Panc1 (cell line): Measurements from ENCODE around the gene GPR158.

Experiments
- POLR2AphosphoS5 ChIP-seq: IDR thresholded peaks from 2 replicates; pipeline ENCODE4 v1.6.1; 2012; ENCODE audit warnings: mild to moderate bottlenecking, low read depth, low read length, moderate library complexity
- SIN3A ChIP-seq: IDR thresholded peaks from 2 replicates; pipeline ENCODE4 v1.6.1; 2012; ENCODE audit warnings: low read depth, mild to moderate bottlenecking, low read length, moderate library complexity, borderline replicate concordance; ENCODE audit not compliant: insufficient read depth
- TCF7L2 ChIP-seq: IDR thresholded peaks from 2 replicates; pipeline ENCODE4 v1.6.1; 2011; ENCODE audit warnings: mild to moderate bottlenecking, low read depth, low read length, inconsistent platforms
- TF ChIP-seq, protein P1 (sequence below): fragments of 450-650 bp; IDR thresholded peaks from 2 replicates; pipeline ENCODE4 v1.5.1; 2017; ENCODE audit warnings: mild to moderate bottlenecking
- TF ChIP-seq, protein P2 (sequence below), 2 experiments: IDR thresholded peaks; 2 replicates each; pipeline ENCODE4 v1.6.1; 2011 to 2012; ENCODE audit warnings: low read depth in 2 of 2, control low read depth in 1 of 2, low read length in 1 of 2, mild to moderate bottlenecking in 1 of 2, moderate library complexity in 1 of 2; ENCODE audit not compliant: insufficient read depth in 1 of 2

DNA sequence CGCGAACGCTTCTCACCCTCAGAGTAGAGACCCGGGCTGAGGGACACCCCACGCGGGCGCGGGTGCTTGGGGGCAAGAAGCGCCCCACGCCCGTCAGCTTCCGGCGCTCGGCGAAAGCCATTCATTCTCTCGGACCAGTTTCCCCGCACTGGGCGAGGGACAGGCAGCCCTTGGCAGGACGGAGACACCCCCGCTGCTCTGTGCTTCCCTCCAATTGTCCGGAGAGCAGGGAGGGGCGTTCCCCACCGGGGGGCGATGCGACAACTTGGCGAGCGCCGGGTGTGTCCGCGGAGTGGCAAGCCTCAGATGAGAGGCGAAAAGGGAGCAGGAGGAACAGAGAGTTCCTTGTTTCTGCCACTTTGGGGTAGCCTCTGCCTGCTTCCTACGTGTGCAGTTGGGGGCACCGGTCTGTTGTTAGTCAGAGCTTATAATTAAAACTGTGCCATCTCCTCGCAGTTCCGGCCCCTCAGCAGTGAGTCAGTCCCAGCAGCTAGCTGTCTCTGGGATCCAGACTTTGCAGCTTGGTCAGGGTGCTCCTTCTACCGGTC, 1.7 kb downstream of the GPR158 start:
- TF ChIP-seq POLR2AphosphoS5 (no peak), SIN3A (no peak), TCF7L2 (no peak)
- TF ChIP-seq, protein P1, sequence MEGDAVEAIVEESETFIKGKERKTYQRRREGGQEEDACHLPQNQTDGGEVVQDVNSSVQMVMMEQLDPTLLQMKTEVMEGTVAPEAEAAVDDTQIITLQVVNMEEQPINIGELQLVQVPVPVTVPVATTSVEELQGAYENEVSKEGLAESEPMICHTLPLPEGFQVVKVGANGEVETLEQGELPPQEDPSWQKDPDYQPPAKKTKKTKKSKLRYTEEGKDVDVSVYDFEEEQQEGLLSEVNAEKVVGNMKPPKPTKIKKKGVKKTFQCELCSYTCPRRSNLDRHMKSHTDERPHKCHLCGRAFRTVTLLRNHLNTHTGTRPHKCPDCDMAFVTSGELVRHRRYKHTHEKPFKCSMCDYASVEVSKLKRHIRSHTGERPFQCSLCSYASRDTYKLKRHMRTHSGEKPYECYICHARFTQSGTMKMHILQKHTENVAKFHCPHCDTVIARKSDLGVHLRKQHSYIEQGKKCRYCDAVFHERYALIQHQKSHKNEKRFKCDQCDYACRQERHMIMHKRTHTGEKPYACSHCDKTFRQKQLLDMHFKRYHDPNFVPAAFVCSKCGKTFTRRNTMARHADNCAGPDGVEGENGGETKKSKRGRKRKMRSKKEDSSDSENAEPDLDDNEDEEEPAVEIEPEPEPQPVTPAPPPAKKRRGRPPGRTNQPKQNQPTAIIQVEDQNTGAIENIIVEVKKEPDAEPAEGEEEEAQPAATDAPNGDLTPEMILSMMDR, result no peak
- TF ChIP-seq, protein P2, sequence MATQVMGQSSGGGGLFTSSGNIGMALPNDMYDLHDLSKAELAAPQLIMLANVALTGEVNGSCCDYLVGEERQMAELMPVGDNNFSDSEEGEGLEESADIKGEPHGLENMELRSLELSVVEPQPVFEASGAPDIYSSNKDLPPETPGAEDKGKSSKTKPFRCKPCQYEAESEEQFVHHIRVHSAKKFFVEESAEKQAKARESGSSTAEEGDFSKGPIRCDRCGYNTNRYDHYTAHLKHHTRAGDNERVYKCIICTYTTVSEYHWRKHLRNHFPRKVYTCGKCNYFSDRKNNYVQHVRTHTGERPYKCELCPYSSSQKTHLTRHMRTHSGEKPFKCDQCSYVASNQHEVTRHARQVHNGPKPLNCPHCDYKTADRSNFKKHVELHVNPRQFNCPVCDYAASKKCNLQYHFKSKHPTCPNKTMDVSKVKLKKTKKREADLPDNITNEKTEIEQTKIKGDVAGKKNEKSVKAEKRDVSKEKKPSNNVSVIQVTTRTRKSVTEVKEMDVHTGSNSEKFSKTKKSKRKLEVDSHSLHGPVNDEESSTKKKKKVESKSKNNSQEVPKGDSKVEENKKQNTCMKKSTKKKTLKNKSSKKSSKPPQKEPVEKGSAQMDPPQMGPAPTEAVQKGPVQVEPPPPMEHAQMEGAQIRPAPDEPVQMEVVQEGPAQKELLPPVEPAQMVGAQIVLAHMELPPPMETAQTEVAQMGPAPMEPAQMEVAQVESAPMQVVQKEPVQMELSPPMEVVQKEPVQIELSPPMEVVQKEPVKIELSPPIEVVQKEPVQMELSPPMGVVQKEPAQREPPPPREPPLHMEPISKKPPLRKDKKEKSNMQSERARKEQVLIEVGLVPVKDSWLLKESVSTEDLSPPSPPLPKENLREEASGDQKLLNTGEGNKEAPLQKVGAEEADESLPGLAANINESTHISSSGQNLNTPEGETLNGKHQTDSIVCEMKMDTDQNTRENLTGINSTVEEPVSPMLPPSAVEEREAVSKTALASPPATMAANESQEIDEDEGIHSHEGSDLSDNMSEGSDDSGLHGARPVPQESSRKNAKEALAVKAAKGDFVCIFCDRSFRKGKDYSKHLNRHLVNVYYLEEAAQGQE (IDR thresholded peaks at IDR 0.05; ENCODE audit: insufficient read depth in 1 of 2, low read depth in 2 of 2, low read length in 1 of 2), result no peak
